ENCODE results near the gene KCNK3. TPM values are rescaled to one million over a fixed set of nuclear protein-coding genes. Genes with fewer than 3 reads are reported as not detected.

The KCNK3 gene
- total RNA-seq, 2 donors from 2014 or later, result 10.5 to 20.5 TPM

GRCh38 chr2:26725521-26725820 is 32.9 kb downstream of the KCNK3 start:
- H3K27ac ChIP-seq, result peak overlapping the region; percentile 80 to 98 (median 92)
- WGBS, 2 donors, result 14 to 45% methylated on average over 2 to 7 of the region's 7 CpGs
- TF ChIP-seq CTCF (IDR thresholded peaks at IDR 0.05) (peak in 1 of 7 experiments; percentile 4), POLR2A (IDR thresholded peaks at IDR 0.05) (no peak)
- no peaks in the 10 kb centered on the region for H3K9me3 ChIP-seq
- no peaks in the 10 kb centered on the region for H3K27me3 ChIP-seq
- ATAC-seq (peak; percentile 20), DNase-seq (peak; percentile 64 to 78 (median 76))
- no peaks in the 10 kb centered on the region for H3K36me3 ChIP-seq (replicated peaks in 1 of 2; ENCODE audit: insufficient read depth in 1 of 2, low read depth in 2 of 2)
- H3K4me1 ChIP-seq, result peaks cover 57% of the 10 kb centered on the region
- intact Hi-C loops (cut with DNase I), result no loop called here
- no peak overlapping the region for H3K4me3 ChIP-seq

GRCh38 chr2:26726228-26726627 is 33.7 kb downstream of the KCNK3 start:
- DNase-seq, result no peak
- no peaks in the 10 kb centered on the region for H3K9me3 ChIP-seq
- 31 to 55% methylated on average over 1 of the region's 1 CpG for WGBS, 2 donors
- ATAC-seq, result no peak
- no peaks in the 10 kb centered on the region for H3K36me3 ChIP-seq (replicated peaks in 1 of 2; ENCODE audit: insufficient read depth in 1 of 2, low read depth in 2 of 2)
- TF ChIP-seq CTCF (IDR thresholded peaks at IDR 0.05), result no peak
- peaks cover 50% of the 10 kb centered on the region for H3K4me1 ChIP-seq
- no peak overlapping the region for H3K27ac ChIP-seq
- intact Hi-C loops (cut with DNase I), result no loop called here
- H3K27me3 ChIP-seq, result no peaks in the 10 kb centered on the region
- H3K4me3 ChIP-seq, result no peak overlapping the region

- no peak for DNase-seq
- intact Hi-C loops (cut with DNase I), result no loop called here
Measured at GRCh38 chr2:26727641-26728561, 35.4 kb downstream of the KCNK3 start.

GRCh38 chr2:26729311-26729710 is 36.8 kb downstream of the KCNK3 start:
- no peak overlapping the region for H3K27ac ChIP-seq
- no peaks in the 10 kb centered on the region for H3K36me3 ChIP-seq (replicated peaks in 1 of 2; ENCODE audit: insufficient read depth in 1 of 2, low read depth in 2 of 2)
- 83 to 91% methylated on average over 2 of the region's 2 CpGs for WGBS, 2 donors
- peaks cover 19% of the 10 kb centered on the region for H3K4me1 ChIP-seq
- H3K9me3 ChIP-seq, result no peaks in the 10 kb centered on the region
- intact Hi-C loops (cut with DNase I), result no loop called here
- TF ChIP-seq CTCF (IDR thresholded peaks at IDR 0.05) (no peak), POLR2A (IDR thresholded peaks at IDR 0.05) (no peak)
- H3K27me3 ChIP-seq, result no peaks in the 10 kb centered on the region
- ATAC-seq (no peak), DNase-seq (no peak)
- H3K4me3 ChIP-seq, result no peak overlapping the region

More at GRCh38 chr2:26727641-26728561, 35.4 kb downstream of the KCNK3 start:
- 64 to 90% methylated on average over 45 to 94 of the region's 101 CpGs for WGBS, 2 donors
- H3K9me3 ChIP-seq, result no peaks in the 10 kb centered on the region
- ATAC-seq, result no peak
- H3K4me1 ChIP-seq, result peaks cover 33% of the 10 kb centered on the region
- TF ChIP-seq POLR2A (IDR thresholded peaks at IDR 0.05) (no peak), CTCF (IDR thresholded peaks at IDR 0.05) (no peak)
- no peaks in the 10 kb centered on the region for H3K27me3 ChIP-seq
- no peak overlapping the region for H3K4me3 ChIP-seq
- H3K36me3 ChIP-seq (replicated peaks in 1 of 2; ENCODE audit: insufficient read depth in 1 of 2, low read depth in 2 of 2), result no peaks in the 10 kb centered on the region
- no peak overlapping the region for H3K27ac ChIP-seq

Measured in body of pancreas (tissue), 4 donors.